Measurements from ENCODE around the gene PARK7.

PARK7 gene

DNA sequence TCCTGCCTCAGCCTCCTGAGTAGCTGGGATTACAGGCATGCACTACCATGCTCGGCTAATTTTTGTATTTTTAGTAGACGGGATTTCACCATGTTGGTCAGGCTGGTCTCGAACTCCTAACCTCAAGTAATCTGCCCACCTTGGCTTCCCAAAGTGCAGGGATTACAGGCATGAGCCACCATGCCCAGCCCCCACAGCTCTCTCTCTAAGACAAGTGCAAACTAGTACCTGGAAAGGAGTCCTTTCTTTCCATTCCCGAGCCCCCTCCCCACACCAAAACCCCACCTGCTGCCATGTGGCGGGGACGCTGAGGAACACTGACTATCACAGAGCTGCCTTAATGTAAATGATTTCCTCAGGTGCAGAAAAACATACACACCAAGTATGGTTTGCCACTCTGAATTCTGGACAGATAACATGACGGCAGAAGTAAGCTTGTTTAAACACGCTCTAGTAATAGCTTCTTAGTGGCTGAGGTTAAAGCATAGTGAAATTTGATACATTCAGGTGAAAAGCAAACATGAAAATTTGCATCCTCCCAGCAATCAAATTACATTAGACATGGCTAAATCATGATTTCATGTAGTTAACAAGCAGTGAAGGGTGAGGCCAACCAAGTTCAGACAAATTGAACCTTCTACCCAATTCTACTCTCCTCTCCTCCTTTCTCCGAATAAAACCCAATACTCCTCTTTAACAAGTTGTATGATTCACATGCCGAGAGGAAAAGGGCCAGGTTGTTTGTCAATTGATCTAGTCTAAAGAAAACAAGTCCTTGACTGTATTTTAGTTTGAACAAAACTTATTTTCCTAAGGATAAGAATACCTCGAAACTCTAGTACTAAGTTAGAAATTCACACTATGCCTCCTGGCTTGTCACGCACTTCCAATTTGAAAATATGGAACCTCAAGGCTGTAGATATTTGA, 44.8 kb downstream of the PARK7 start:
- no peak for TF ChIP-seq EZH2phosphoT487 (IDR thresholded peaks at IDR 0.05; ENCODE audit: borderline replicate concordance, low read length)
- TF ChIP-seq, protein P1, sequence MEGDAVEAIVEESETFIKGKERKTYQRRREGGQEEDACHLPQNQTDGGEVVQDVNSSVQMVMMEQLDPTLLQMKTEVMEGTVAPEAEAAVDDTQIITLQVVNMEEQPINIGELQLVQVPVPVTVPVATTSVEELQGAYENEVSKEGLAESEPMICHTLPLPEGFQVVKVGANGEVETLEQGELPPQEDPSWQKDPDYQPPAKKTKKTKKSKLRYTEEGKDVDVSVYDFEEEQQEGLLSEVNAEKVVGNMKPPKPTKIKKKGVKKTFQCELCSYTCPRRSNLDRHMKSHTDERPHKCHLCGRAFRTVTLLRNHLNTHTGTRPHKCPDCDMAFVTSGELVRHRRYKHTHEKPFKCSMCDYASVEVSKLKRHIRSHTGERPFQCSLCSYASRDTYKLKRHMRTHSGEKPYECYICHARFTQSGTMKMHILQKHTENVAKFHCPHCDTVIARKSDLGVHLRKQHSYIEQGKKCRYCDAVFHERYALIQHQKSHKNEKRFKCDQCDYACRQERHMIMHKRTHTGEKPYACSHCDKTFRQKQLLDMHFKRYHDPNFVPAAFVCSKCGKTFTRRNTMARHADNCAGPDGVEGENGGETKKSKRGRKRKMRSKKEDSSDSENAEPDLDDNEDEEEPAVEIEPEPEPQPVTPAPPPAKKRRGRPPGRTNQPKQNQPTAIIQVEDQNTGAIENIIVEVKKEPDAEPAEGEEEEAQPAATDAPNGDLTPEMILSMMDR (IDR thresholded peaks at IDR 0.05; ENCODE audit: low read depth, low read length, poor library complexity, severe bottlenecking) = no peak
- Histone ChIP-seq H4K20me1 (ENCODE audit: control insufficient read depth, insufficient read depth, low read depth, low read length) (no peaks in the 10 kb centered on the region), H3K4me2 (ENCODE audit: low read length) (no peak overlapping the region), H3K36me3 (ENCODE audit: control insufficient read depth, low read length) (no peaks in the 10 kb centered on the region), H3F3A (ENCODE audit: control insufficient read depth, insufficient read depth) (no peaks in the 10 kb centered on the region), H3K9me2 (replicated peaks; ENCODE audit: control insufficient read depth, low read length) (no peaks in the 10 kb centered on the region), H3K27ac (ENCODE audit: low read depth, low read length) (no peak overlapping the region), H3K79me2 (ENCODE audit: control insufficient read depth, low read length) (no peaks in the 10 kb centered on the region), H3K27me3 (ENCODE audit: control insufficient read depth, low read length) (no peaks in the 10 kb centered on the region), H3K4me1 (ENCODE audit: control insufficient read depth, low read length) (no peaks in the 10 kb centered on the region), H3K4me3 (ENCODE audit: low read length) (no peak overlapping the region), H3K9me3 (ENCODE audit: control insufficient read depth, insufficient read depth, low read length) (no peaks in the 10 kb centered on the region)

DNA sequence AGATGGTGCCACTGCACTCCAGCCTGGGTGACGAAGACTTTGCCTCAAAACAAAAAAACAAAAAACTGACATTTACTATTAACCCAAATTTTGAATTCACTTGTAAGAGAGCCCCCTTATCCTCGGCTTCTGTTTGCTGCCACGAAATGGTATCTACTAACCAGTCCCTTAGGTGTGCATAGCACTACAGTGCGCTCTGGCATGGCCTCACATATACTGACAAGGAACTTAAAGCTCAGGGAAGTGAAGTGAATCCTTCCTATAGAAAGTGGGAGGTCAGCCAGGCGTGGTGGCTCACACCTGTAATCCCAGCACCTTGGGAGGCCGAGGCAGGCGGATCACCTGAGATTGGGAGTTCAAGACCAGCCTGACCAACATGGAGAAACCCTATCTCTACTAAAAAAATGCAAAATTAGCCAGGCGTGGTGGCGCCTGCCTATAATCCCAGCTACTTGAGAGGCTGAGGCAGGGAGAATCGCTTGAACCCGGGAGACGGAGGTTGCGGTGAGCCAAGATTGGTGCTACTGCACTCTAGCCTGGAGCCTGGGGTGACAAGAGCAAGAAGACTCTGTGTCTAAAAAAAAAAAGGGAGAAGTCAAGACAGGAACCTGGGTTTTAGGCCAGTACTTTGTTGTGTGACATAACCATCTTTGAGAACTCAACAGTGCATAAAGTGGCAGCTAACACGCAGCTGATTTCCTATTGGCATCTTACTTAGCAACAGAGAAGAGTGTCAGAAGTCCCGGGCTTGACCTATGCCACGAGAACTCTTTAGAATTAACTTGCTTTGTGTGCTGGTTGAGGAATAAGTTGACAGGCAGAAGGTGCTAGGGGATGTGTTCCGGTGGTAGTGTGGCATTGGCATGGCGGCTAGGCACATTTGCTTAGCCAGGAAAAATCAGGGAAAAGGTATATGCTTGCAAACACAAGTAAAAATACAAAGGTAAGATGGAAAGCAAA, 47.8 kb downstream of the PARK7 start:
- Histone ChIP-seq H3K4me3 (ENCODE audit: low read length) (no peak overlapping the region), H3K79me2 (ENCODE audit: control insufficient read depth, low read length) (no peaks in the 10 kb centered on the region), H3K9me2 (replicated peaks; ENCODE audit: control insufficient read depth, low read length) (no peaks in the 10 kb centered on the region), H3K4me2 (ENCODE audit: low read length) (no peak overlapping the region), H3K36me3 (ENCODE audit: control insufficient read depth, low read length) (no peaks in the 10 kb centered on the region), H3F3A (ENCODE audit: control insufficient read depth, insufficient read depth) (no peaks in the 10 kb centered on the region), H4K20me1 (ENCODE audit: control insufficient read depth, insufficient read depth, low read depth, low read length) (no peaks in the 10 kb centered on the region), H3K4me1 (ENCODE audit: control insufficient read depth, low read length) (no peaks in the 10 kb centered on the region), H3K27ac (ENCODE audit: low read depth, low read length) (no peak overlapping the region), H3K9me3 (ENCODE audit: control insufficient read depth, insufficient read depth, low read length) (no peaks in the 10 kb centered on the region), H3K27me3 (ENCODE audit: control insufficient read depth, low read length) (no peaks in the 10 kb centered on the region)
- TF ChIP-seq EZH2phosphoT487 (IDR thresholded peaks at IDR 0.05; ENCODE audit: borderline replicate concordance, low read length) = no peak
- TF ChIP-seq, protein P1 (IDR thresholded peaks at IDR 0.05; ENCODE audit: low read depth, low read length, poor library complexity, severe bottlenecking) = no peak

DNA sequence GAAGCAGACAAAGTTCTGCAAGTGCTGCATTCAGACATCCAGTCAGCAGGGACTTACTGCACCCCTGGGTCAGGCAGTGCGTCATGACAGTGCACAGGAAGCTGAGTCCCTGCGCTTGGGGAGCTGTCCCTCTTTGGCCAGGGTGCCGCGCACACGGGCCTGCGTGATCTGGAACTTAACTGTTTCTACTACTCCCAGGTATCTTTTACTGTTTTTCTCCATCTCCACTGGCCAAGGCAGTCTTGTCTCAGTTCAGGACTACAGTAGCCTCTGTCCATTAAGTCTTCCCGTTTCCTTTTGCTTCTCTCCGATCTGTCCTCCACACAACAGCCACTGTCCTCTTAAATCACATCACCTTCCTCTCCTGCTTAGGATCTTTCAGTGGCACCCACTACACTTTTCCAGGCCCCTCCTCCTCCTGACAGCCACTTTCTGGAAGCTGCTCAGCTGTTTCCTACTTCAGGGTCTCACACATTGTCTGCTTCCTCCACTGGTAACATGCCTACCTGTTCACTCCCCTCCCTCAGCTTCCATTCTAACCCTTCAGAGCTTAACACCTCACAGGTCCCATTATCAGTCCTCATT, 48.7 kb downstream of the PARK7 start:
- Histone ChIP-seq H3K9me2 (replicated peaks; ENCODE audit: control insufficient read depth, low read length) (no peaks in the 10 kb centered on the region), H3K79me2 (ENCODE audit: control insufficient read depth, low read length) (no peaks in the 10 kb centered on the region), H3K4me3 (ENCODE audit: low read length) (no peak overlapping the region), H3F3A (ENCODE audit: control insufficient read depth, insufficient read depth) (no peaks in the 10 kb centered on the region), H3K9me3 (ENCODE audit: control insufficient read depth, insufficient read depth, low read length) (no peaks in the 10 kb centered on the region), H3K36me3 (ENCODE audit: control insufficient read depth, low read length) (no peaks in the 10 kb centered on the region), H3K27me3 (ENCODE audit: control insufficient read depth, low read length) (peaks cover 2% of the 10 kb centered on the region; the same call in 1 of the 2 replicates), H3K27ac (ENCODE audit: low read depth, low read length) (no peak overlapping the region), H4K20me1 (ENCODE audit: control insufficient read depth, insufficient read depth, low read depth, low read length) (no peaks in the 10 kb centered on the region; the same call in 1 of the 2 replicates), H3K4me2 (ENCODE audit: low read length) (no peak overlapping the region), H3K4me1 (ENCODE audit: control insufficient read depth, low read length) (no peaks in the 10 kb centered on the region)
- TF ChIP-seq, protein P1 (IDR thresholded peaks at IDR 0.05; ENCODE audit: low read depth, low read length, poor library complexity, severe bottlenecking) = no peak
- no peak for TF ChIP-seq EZH2phosphoT487 (IDR thresholded peaks at IDR 0.05; ENCODE audit: borderline replicate concordance, low read length)

Measured in DOHH2 (cell line).